OCI-LY1 (cell line): Measurements from ENCODE around the gene ZNF84.

Experiments
- H2AFZ ChIP-seq: fragments of 200-600 bp; sonication (generic), shearing (Covaris generic); 2 replicates; pipeline ENCODE4 v1.6.0; 2014; ENCODE audit warnings: antibody characterized with exemption, mild to moderate bottlenecking, low read length
- H3F3A ChIP-seq: fragments of 200-600 bp; sonication (generic), shearing (Covaris generic); 2 replicates; pipeline ENCODE4 v1.6.0; 2014; ENCODE audit warnings: mild to moderate bottlenecking, antibody characterized with exemption, low read length, moderate library complexity; ENCODE audit not compliant: insufficient read depth
- H3K27ac ChIP-seq: fragments of 200-600 bp; sonication (generic); 2 replicates; pipeline ENCODE4 v1.5.1; 2014; ENCODE audit warnings: low read length, mixed run types, mild to moderate bottlenecking, low read depth; ENCODE audit not compliant: poor library complexity, severe bottlenecking
- H3K27me3 ChIP-seq: fragments of 200-600 bp; sonication (generic); 2 replicates; pipeline ENCODE4 v1.6.0; 2014; ENCODE audit warnings: antibody characterized with exemption, mild to moderate bottlenecking, low read length, moderate library complexity; ENCODE audit not compliant: insufficient read depth
- H3K36me3 ChIP-seq: fragments of 200-600 bp; sonication (generic); 2 replicates; pipeline ENCODE4 v1.6.1; 2014; ENCODE audit warnings: mild to moderate bottlenecking, antibody characterized with exemption, low read length, moderate library complexity, mixed read lengths; ENCODE audit not compliant: insufficient read depth
- H3K4me1 ChIP-seq: fragments of 200-600 bp; sonication (generic); 2 replicates; pipeline ENCODE4 v1.5.1; 2014; ENCODE audit warnings: mild to moderate bottlenecking, low read length, moderate library complexity; ENCODE audit not compliant: insufficient read depth, severe bottlenecking
- H3K4me2 ChIP-seq: fragments of 200-600 bp; sonication (generic), shearing (Covaris generic); 2 replicates; pipeline ENCODE4 v1.6.1; 2014; ENCODE audit warnings: low read length
- H3K4me3 ChIP-seq: fragments of 200-600 bp; sonication (generic); 2 replicates; pipeline ENCODE4 v1.5.1; 2014; ENCODE audit warnings: low read length, low read depth, mild to moderate bottlenecking, mixed read lengths; ENCODE audit not compliant: poor library complexity, severe bottlenecking
- H3K79me2 ChIP-seq: fragments of 200-600 bp; shearing (Covaris generic); 2 replicates; pipeline ENCODE4 v1.6.1; 2016; ENCODE audit warnings: mixed run types, low read length, mixed read lengths; ENCODE audit not compliant: insufficient read depth
- H3K9ac ChIP-seq: fragments of 200-600 bp; sonication (generic), shearing (Covaris generic); 2 replicates; pipeline ENCODE4 v1.6.1; 2014; ENCODE audit warnings: mild to moderate bottlenecking, low read length, mixed read lengths
- H3K9me2 ChIP-seq: fragments of 200-600 bp; sonication (generic), shearing (Covaris generic); 2 replicates; pipeline ENCODE4 v1.6.1; 2014; ENCODE audit warnings: low read depth, mild to moderate bottlenecking, low read length, mixed read lengths
- H3K9me3 ChIP-seq: fragments of 200-600 bp; shearing (Covaris generic); 2 replicates; pipeline ENCODE4 v1.6.1; 2014; ENCODE audit warnings: low read length, mixed read lengths
- H4K20me1 ChIP-seq: fragments of 200-600 bp; sonication (generic), shearing (Covaris generic); 2 replicates; pipeline ENCODE4 v1.6.0; 2016; ENCODE audit warnings: mild to moderate bottlenecking, low read length; ENCODE audit not compliant: insufficient read depth
- CTCF ChIP-seq: fragments of 200-600 bp; sonication (generic), shearing (Covaris generic); IDR thresholded peaks from 2 replicates; pipeline ENCODE4 v1.5.1; 2017; ENCODE audit warnings: mild to moderate bottlenecking, antibody characterized with exemption, low read length, moderate library complexity, mixed read lengths
- EZH2 ChIP-seq: fragments of 200-600 bp; sonication (generic), shearing (Covaris generic); IDR thresholded peaks from 2 replicates; pipeline ENCODE4 v1.8.0; 2017; ENCODE audit warnings: borderline replicate concordance, mixed run types, mild to moderate bottlenecking, antibody characterized with exemption, low read length, moderate library complexity, mixed read lengths

The ZNF84 gene

GRCh38 chr12:133061954-133062353 is 24.6 kb downstream of the ZNF84 start:
- H3F3A ChIP-seq, result 0 out of 2 replicates have a peak, but pooled peaks cover 4% of the 10 kb centered on the region
- H3K27me3 ChIP-seq, result no peaks in the 10 kb centered on the region
- no peak overlapping the region for H3K27ac ChIP-seq
- H3K9ac ChIP-seq, result no peak overlapping the region
- H3K4me2 ChIP-seq, result no peak overlapping the region
- H2AFZ ChIP-seq, result no peak overlapping the region
- H3K79me2 ChIP-seq, result no peaks in the 10 kb centered on the region
- TF ChIP-seq CTCF, result no peak
- no peak for TF ChIP-seq EZH2
- no peaks in the 10 kb centered on the region for H3K9me2 ChIP-seq
- peaks cover 86% of the 10 kb centered on the region for H3K9me3 ChIP-seq
- no peak overlapping the region for H3K4me3 ChIP-seq
- H4K20me1 ChIP-seq, result no peaks in the 10 kb centered on the region
- H3K4me1 ChIP-seq, result no peaks in the 10 kb centered on the region
- peaks cover 17% of the 10 kb centered on the region for H3K36me3 ChIP-seq

- no peak overlapping the region for H3K27ac ChIP-seq
- H3K4me3 ChIP-seq, result no peak overlapping the region
- H3K9ac ChIP-seq, result no peak overlapping the region
- no peak for TF ChIP-seq EZH2
- TF ChIP-seq CTCF, result no peak
- peaks cover 1% of the 10 kb centered on the region; the same call in 1 of the 2 replicates for H3K36me3 ChIP-seq
- peaks cover 76% of the 10 kb centered on the region for H3K9me3 ChIP-seq
- H3K4me2 ChIP-seq, result no peak overlapping the region
- no peaks in the 10 kb centered on the region for H4K20me1 ChIP-seq
- H3K79me2 ChIP-seq, result no peaks in the 10 kb centered on the region
- no peaks in the 10 kb centered on the region for H3K9me2 ChIP-seq
- H2AFZ ChIP-seq, result no peak overlapping the region
- no peaks in the 10 kb centered on the region for H3K27me3 ChIP-seq
- H3F3A ChIP-seq, result 0 out of 2 replicates have a peak, but pooled peaks cover 4% of the 10 kb centered on the region
- H3K4me1 ChIP-seq, result no peaks in the 10 kb centered on the region
These were observed 26.2 kb downstream of the ZNF84 start for GRCh38 chr12:133063556-133063955.

GRCh38 chr12:133073836-133074235 is 36.5 kb downstream of the ZNF84 start:
- Histone ChIP-seq H3K36me3 (no peaks in the 10 kb centered on the region), H3K27me3 (no peaks in the 10 kb centered on the region)

More at GRCh38 chr12:133073836-133074235, 36.5 kb downstream of the ZNF84 start:
- H4K20me1 ChIP-seq, result no peaks in the 10 kb centered on the region
- no peak for TF ChIP-seq CTCF
- TF ChIP-seq EZH2, result no peak
- no peak overlapping the region for H3K4me2 ChIP-seq
- no peak overlapping the region for H3K9ac ChIP-seq
- no peaks in the 10 kb centered on the region for H3F3A ChIP-seq
- no peaks in the 10 kb centered on the region for H3K4me1 ChIP-seq
- H3K9me2 ChIP-seq, result no peaks in the 10 kb centered on the region
- H2AFZ ChIP-seq, result no peak overlapping the region
- no peaks in the 10 kb centered on the region for H3K79me2 ChIP-seq
- H3K4me3 ChIP-seq, result no peak overlapping the region
- H3K9me3 ChIP-seq, result peaks cover 32% of the 10 kb centered on the region; the same call in 1 of the 2 replicates
- no peak overlapping the region for H3K27ac ChIP-seq
